Measurements from ENCODE around the gene CCDC15. TPM values are rescaled to one million over a fixed set of nuclear protein-coding genes. Genes with fewer than 3 reads are reported as not detected.
"Not testable (repeated sequence)": the region's sequence is repeated elsewhere in the genome, so short reads cannot be mapped to it uniquely, and the experiment has no call there.

The CCDC15 gene
- total RNA-seq, 2 donors from 2014 or later: 0.99 to 1.6 TPM

DNA sequence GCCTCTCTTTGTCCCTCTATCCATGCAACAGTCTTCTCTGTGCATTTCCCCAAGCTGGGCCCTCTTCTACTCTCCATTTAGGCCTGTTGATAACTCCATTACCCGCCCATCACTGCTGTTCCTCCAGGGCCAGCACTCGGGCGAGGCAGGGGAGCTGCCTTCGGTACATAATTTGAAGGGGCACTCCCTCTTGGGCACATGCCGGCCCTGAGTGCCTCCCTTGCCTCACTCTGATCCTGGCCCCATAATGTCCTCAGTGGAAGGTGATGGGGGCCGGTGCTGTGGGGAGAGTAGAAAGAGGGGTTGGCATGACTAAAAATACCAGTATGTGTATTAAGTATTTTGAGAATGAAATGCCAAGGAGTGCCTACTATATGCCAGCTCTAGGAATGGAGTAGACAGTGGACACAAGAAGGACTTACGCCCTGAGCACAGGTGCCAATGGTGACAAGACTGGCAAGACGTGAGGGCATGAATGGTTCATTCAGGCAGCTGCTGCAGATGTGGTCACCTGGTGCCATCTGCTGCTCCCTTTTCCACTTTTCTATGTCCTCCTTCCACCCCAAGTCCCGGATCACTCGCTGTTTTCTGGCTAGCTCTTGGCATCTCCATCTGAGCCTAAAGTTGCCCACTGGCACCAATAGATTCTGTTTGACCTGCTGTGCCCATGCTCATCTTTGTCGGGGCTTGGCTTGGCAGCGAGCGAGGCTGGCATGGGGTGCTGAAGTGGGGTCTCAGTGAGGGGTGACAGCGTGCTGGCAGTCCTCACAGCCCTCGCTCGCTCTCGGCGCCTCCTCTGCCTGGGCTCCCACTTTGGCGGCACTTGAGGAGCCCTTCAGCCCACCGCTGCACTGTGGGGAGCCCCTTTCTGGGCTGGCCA is 134.8 kb downstream of the CCDC15 start:
- TF ChIP-seq, protein P1, sequence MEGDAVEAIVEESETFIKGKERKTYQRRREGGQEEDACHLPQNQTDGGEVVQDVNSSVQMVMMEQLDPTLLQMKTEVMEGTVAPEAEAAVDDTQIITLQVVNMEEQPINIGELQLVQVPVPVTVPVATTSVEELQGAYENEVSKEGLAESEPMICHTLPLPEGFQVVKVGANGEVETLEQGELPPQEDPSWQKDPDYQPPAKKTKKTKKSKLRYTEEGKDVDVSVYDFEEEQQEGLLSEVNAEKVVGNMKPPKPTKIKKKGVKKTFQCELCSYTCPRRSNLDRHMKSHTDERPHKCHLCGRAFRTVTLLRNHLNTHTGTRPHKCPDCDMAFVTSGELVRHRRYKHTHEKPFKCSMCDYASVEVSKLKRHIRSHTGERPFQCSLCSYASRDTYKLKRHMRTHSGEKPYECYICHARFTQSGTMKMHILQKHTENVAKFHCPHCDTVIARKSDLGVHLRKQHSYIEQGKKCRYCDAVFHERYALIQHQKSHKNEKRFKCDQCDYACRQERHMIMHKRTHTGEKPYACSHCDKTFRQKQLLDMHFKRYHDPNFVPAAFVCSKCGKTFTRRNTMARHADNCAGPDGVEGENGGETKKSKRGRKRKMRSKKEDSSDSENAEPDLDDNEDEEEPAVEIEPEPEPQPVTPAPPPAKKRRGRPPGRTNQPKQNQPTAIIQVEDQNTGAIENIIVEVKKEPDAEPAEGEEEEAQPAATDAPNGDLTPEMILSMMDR (IDR thresholded peaks at IDR 0.05): no peak
- TF ChIP-seq POLR2A (IDR thresholded peaks at IDR 0.05): no peak
- 86% methylated on average over 20 of the region's 20 CpGs for WGBS, 2 donors
- Histone ChIP-seq H3K27me3 (no peaks in the 10 kb centered on the region), H3K4me3 (no peak overlapping the region), H3K4me1 (no peaks in the 10 kb centered on the region), H3K36me3 (replicated peaks in 1 of 2; ENCODE audit: insufficient read depth in 1 of 2, low read depth in 2 of 2) (no peaks in the 10 kb centered on the region), H3K27ac (no peak overlapping the region), H3K9me3 (no peaks in the 10 kb centered on the region)
- intact Hi-C loops (cut with DNase I): no loop called here
- no peak for DNase-seq
- ATAC-seq: no peak

DNA sequence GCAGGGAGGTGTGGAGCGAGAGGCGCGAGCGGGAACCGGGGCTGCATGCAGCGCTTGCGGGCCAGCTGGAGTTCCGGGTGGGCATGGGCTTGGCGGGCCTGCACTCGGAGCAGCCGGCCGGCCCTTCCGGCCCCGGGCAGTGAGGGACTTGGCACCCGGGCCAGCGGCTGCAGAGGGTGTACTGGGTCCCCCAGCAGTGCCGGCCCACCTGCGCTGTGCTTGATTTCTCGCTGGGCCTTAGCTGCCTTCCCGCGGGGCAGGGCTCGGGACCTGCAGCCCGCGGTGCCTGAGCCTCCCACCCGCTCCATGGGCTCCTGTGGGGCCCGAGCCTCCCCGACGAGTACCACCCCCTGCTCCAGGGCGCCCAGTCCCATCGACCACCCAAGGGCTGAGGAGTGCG is 135.5 kb downstream of the CCDC15 start:
- DNase-seq, ATAC-seq: not testable (repeated sequence)

DNA sequence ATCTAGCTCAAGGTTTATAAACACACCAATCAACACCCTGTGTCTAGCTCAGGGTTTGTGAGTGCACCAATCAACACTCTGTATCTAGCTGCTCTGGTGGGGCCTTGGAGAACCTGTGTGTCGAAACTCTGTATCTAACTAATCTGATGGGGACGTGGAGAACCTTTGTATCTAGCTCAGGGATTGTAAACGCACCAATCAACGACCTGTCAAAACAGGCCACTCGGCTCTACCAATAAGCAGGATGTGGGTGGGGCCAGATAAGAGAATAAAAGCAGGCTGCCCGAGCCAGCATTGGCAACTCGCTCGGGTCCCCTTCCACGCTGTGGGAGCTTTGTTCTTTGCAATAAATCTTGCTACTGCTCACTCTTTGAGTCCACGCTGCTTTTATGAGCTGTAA is 136.1 kb downstream of the CCDC15 start:
- H3K4me3 ChIP-seq; H3K9me3 ChIP-seq; ATAC-seq; H3K36me3 ChIP-seq (replicated peaks in 1 of 2; ENCODE audit: insufficient read depth in 1 of 2, low read depth in 2 of 2); H3K27ac ChIP-seq; H3K4me1 ChIP-seq; intact Hi-C loops (cut with DNase I); DNase-seq; H3K27me3 ChIP-seq: not testable (repeated sequence)
- WGBS, 2 donors: 69 to 78% methylated on average over 9 to 10 of the region's 10 CpGs

More for the DNA sequence above, 135.5 kb downstream of the CCDC15 start:
- H3K4me3 ChIP-seq; H3K4me1 ChIP-seq; intact Hi-C loops (cut with DNase I); H3K27ac ChIP-seq; H3K9me3 ChIP-seq; H3K27me3 ChIP-seq; H3K36me3 ChIP-seq (replicated peaks in 1 of 2; ENCODE audit: insufficient read depth in 1 of 2, low read depth in 2 of 2): not testable (repeated sequence)
- WGBS, 2 donors: 94% methylated on average over 10 to 22 of the region's 31 CpGs

DNA sequence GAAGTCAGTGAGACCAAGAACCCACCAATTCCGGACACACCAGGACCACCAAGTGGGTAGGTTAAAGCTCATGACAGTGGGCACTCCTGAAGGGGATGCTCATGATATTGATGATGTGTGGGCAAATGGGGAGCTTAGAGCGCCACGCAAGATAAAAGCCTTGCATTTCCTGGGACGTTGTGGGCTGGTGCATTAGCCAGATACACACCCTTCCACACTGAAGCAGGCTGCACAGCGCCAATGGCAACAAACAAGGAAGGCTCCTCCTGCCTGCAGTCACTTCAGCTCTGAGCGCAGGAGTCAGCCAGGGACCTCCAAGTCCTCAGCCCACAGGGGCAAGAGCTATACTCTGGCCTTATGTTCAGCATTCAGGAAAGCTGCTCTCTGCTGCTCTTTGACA is 136.8 kb downstream of the CCDC15 start:
- H3K4me3 ChIP-seq: no peak overlapping the region
- DNase-seq (no peak), ATAC-seq (no peak)
- no peak for TF ChIP-seq POLR2A (IDR thresholded peaks at IDR 0.05)
- TF ChIP-seq, protein P1 (IDR thresholded peaks at IDR 0.05): no peak
- H3K36me3 ChIP-seq (replicated peaks in 1 of 2; ENCODE audit: insufficient read depth in 1 of 2, low read depth in 2 of 2): no peaks in the 10 kb centered on the region
- no peaks in the 10 kb centered on the region for H3K4me1 ChIP-seq
- H3K27me3 ChIP-seq: no peaks in the 10 kb centered on the region
- H3K27ac ChIP-seq: no peak overlapping the region
- no peaks in the 10 kb centered on the region for H3K9me3 ChIP-seq
- WGBS, 2 donors: 89 to 90% methylated on average over 4 to 6 of the region's 6 CpGs
- intact Hi-C loops (cut with DNase I): no loop called here

Other genes with a start within 250 kb of the CCDC15 start
- not detected for gene NRGN, start 214.3 kb upstream of the CCDC15 start, total RNA-seq
- 1 to 10 TPM in 1 of 2 donors, not detected in 1; 7.0 TPM for gene VSIG2, start 201.9 kb upstream of the CCDC15 start, total RNA-seq
- gene ESAM, start 191.9 kb upstream of the CCDC15 start, total RNA-seq: 10 to 100 TPM; 11.7 to 20.8 TPM
- 10 to 100 TPM; 13.0 to 23.7 TPM for gene MSANTD2, start 153.8 kb upstream of the CCDC15 start, total RNA-seq
- 1 to 10 TPM; 1.3 to 9.9 TPM for gene ROBO3, start 88.8 kb upstream of the CCDC15 start, total RNA-seq
- gene ROBO4, start 56.3 kb upstream of the CCDC15 start, total RNA-seq: 10 to 100 TPM; 13.2 to 21.4 TPM
- not detected for gene HEPN1, start 35.0 kb upstream of the CCDC15 start, total RNA-seq
- 1 to 10 TPM in 1 of 2 donors, under 1 TPM in 1; 0.26 to 7.9 TPM for gene HEPACAM, start 18.2 kb upstream of the CCDC15 start, total RNA-seq
- gene SLC37A2, start 109.1 kb downstream of the CCDC15 start, total RNA-seq: 1 to 10 TPM; 2.0 to 4.2 TPM
- gene TMEM218, start 157.4 kb downstream of the CCDC15 start, total RNA-seq: 10 to 100 TPM in 1 of 2 donors, 1 to 10 TPM in 1; 8.8 to 10.2 TPM
- gene PKNOX2, start 210.5 kb downstream of the CCDC15 start, total RNA-seq: 1 to 10 TPM; 4.2 to 4.9 TPM

All from body of pancreas (tissue), 4 donors.